ENCODE results near the gene C10orf67. TPM values are rescaled to one million over a fixed set of nuclear protein-coding genes. Genes with fewer than 3 reads are reported as not detected.

The C10orf67 gene
- total RNA-seq, 1 experiment from 2014 or later, result 0.45 TPM

- no peak for DNase-seq
- no TSS peak for BruUV-seq (replicated peaks)
- Mint-ChIP-seq H3K36me3 (ENCODE audit: insufficient read depth, unreplicated experiment) (no peaks in the 10 kb centered on the region), H3K27ac (ENCODE audit: unreplicated experiment) (no peak overlapping the region), H3K4me3 (ENCODE audit: low read depth, unreplicated experiment) (no peak overlapping the region), H3K9me3 (ENCODE audit: low read depth, unreplicated experiment) (no peaks in the 10 kb centered on the region), H3K27me3 (ENCODE audit: unreplicated experiment) (peaks cover 90% of the 10 kb centered on the region), H3K4me1 (ENCODE audit: low read depth, unreplicated experiment) (no peaks in the 10 kb centered on the region)
- CTCF ChIA-PET, result no interaction called here
- TF ChIP-seq CTCF (IDR thresholded peaks at IDR 0.05; ENCODE audit: unreplicated experiment), result no peak
- intact Hi-C loops (cut with micrococcal nuclease; ENCODE audit: unreplicated experiment), result no loop called here
Observed at GRCh38 chr10:23200997-23201652, 143.5 kb downstream of the C10orf67 start.

GRCh38 chr10:23200586-23200985 lies 144.0 kb downstream of the C10orf67 start:
- intact Hi-C loops (cut with micrococcal nuclease; ENCODE audit: unreplicated experiment), result no loop called here

GRCh38 chr10:23199768-23200511 lies 144.7 kb downstream of the C10orf67 start:
- no peak for DNase-seq
- Mint-ChIP-seq H3K4me3 (ENCODE audit: low read depth, unreplicated experiment) (no peak overlapping the region), H3K36me3 (ENCODE audit: insufficient read depth, unreplicated experiment) (no peaks in the 10 kb centered on the region), H3K9me3 (ENCODE audit: low read depth, unreplicated experiment) (no peaks in the 10 kb centered on the region), H3K4me1 (ENCODE audit: low read depth, unreplicated experiment) (no peaks in the 10 kb centered on the region), H3K27me3 (ENCODE audit: unreplicated experiment) (peaks cover 96% of the 10 kb centered on the region), H3K27ac (ENCODE audit: unreplicated experiment) (no peak overlapping the region)
- intact Hi-C loops (cut with micrococcal nuclease; ENCODE audit: unreplicated experiment), result no loop called here
- TF ChIP-seq CTCF (IDR thresholded peaks at IDR 0.05; ENCODE audit: unreplicated experiment), result no peak
- no TSS peak for BruUV-seq (replicated peaks)
- CTCF ChIA-PET, result interaction anchor here (0.9 kb wide), 1 partner anchor 12 kb away, joined by 3 read pairs; no protein-coding TSS in a partner anchor

More at GRCh38 chr10:23200586-23200985, 144.0 kb downstream of the C10orf67 start:
- DNase-seq, result no peak
- H3K4me1 Mint-ChIP-seq (ENCODE audit: low read depth, unreplicated experiment), result no peaks in the 10 kb centered on the region
- CTCF ChIA-PET, result no interaction called here
- no peak overlapping the region for H3K27ac Mint-ChIP-seq (ENCODE audit: unreplicated experiment)
- H3K9me3 Mint-ChIP-seq (ENCODE audit: low read depth, unreplicated experiment), result no peaks in the 10 kb centered on the region
- no peak for TF ChIP-seq CTCF (IDR thresholded peaks at IDR 0.05; ENCODE audit: unreplicated experiment)
- BruUV-seq (replicated peaks), result no TSS peak
- no peak overlapping the region for H3K4me3 Mint-ChIP-seq (ENCODE audit: low read depth, unreplicated experiment)
- no peaks in the 10 kb centered on the region for H3K36me3 Mint-ChIP-seq (ENCODE audit: insufficient read depth, unreplicated experiment)
- H3K27me3 Mint-ChIP-seq (ENCODE audit: unreplicated experiment), result peaks cover 95% of the 10 kb centered on the region

- H3K4me3 Mint-ChIP-seq (ENCODE audit: low read depth, unreplicated experiment), result no peak overlapping the region
- H3K27me3 Mint-ChIP-seq (ENCODE audit: unreplicated experiment), result peaks cover 89% of the 10 kb centered on the region
- BruUV-seq (replicated peaks), result no TSS peak
- CTCF ChIA-PET, result interaction anchor here (0.9 kb wide), 1 partner anchor 11 kb away, joined by 3 read pairs; no protein-coding TSS in a partner anchor
- H3K27ac Mint-ChIP-seq (ENCODE audit: unreplicated experiment), result no peak overlapping the region
- H3K36me3 Mint-ChIP-seq (ENCODE audit: insufficient read depth, unreplicated experiment), result no peaks in the 10 kb centered on the region
- TF ChIP-seq CTCF (IDR thresholded peaks at IDR 0.05; ENCODE audit: unreplicated experiment), result no peak
- H3K9me3 Mint-ChIP-seq (ENCODE audit: low read depth, unreplicated experiment), result no peaks in the 10 kb centered on the region
- H3K4me1 Mint-ChIP-seq (ENCODE audit: low read depth, unreplicated experiment), result no peaks in the 10 kb centered on the region
- DNase-seq, result no peak
- intact Hi-C loops (cut with micrococcal nuclease; ENCODE audit: unreplicated experiment), result no loop called here
Observed at GRCh38 chr10:23198940-23199767, 145.4 kb downstream of the C10orf67 start.

All from Calu3 (cell line).